ENCODE data around the gene MAD2L2. TPM values are rescaled to one million over a fixed set of nuclear protein-coding genes. Genes with fewer than 3 reads are reported as not detected.
A peak's percentile ranks its signal among the peaks of the same experiment; 100 is the strongest.

The MAD2L2 gene
- total RNA-seq, 1 experiment from 2014 or later = 72.2 TPM

DNA sequence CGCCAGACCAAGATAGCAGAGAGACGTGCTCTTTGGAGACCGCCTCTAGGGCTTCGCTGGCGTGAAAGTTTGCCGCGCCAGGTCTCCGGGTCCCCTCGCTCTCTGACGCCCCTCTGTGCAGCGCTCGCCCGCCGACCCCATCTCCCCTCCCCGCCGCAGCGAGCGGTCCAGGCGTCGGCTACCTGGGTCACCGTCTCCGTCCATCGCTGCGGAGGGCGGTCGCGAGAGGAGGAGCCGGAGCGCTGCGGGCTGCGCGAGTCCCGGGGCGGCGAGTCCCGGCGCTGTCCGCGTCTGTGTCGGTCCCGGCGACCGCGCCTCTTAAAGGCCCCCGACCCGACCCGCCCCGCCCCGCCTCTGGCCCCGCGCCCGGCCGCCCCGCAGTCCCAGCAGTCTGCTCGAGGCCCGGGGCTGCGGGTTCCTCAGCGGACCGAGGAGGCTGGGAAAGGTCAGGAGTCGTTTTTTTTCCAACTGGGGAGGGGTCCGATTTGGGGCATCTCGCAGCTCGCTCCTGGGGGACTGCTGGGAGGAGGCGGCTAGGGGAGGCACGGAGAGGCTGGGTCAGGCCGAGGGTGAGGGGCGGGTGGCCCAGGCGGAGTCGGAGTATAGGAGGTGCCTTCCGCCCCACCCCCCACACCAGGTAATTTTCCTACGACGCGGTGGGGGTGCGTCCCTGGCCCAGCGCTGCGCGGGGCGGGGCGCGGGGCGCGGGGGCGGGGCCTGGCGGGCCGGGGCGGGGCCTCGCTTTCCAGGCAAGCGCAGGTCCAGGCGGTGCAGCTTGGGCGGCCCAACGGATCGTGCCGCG, 26.6 kb downstream of the MAD2L2 start, which contains the start of the genes FBXO2 and FBXO44:
TSS of gene FBXO2 (minus strand) at position 293 of the 802 bp plus-strand sequence. CDS start at position 204, 89 bp downstream.
TSS of gene FBXO44 (plus strand) at position 741 of the 802 bp plus-strand sequence. CDS start 959 bp downstream, outside the sequence.
- DNase-seq (ENCODE audit: low read depth) = no peak

GRCh38 chr1:11653861-11654136, 27.1 kb downstream of the MAD2L2 start:
- no peak for DNase-seq (ENCODE audit: low read depth)

DNA sequence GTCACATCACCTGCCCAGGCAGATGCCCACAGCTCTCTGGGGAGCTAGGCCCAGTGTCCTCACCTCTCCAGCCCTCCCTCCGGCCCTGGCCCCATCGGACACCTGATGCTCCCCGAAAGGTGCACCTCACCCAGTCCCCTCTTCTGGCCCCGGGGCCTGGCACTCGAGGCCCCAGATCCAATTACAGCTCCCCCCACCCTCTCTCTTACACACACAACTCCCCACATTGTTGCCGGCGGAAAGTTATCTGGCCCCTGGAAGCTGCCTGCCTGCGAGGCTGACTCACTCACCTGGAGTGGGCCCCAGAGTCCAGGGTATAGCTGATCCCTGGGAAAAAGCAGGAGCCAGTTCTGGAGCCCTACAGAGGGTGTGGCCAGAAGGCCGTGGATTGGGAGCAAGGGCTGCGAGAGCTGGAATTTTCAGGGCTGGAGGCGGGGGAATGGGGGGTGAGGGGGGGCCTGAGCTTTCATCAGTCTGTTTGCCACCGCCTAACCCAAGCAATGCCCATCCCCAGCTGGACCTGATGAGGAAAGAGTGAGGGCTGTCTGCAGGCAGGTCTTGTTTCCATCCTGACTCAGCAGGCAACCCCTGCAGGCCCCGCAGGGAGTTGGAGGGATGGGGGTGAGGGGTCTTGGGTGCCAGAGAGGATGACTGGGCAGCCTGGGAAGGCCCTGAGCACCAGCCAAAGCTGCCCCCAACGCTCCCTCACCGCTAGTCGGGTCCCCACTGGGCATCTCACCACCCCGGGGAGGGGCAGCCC, 27.7 kb downstream of the MAD2L2 start:
- DNase-seq (ENCODE audit: low read depth) = peak; percentile 57

- DNase-seq (ENCODE audit: low read depth) = no peak
These were observed 28.7 kb downstream of the MAD2L2 start for GRCh38 chr1:11652203-11652780.

DNA sequence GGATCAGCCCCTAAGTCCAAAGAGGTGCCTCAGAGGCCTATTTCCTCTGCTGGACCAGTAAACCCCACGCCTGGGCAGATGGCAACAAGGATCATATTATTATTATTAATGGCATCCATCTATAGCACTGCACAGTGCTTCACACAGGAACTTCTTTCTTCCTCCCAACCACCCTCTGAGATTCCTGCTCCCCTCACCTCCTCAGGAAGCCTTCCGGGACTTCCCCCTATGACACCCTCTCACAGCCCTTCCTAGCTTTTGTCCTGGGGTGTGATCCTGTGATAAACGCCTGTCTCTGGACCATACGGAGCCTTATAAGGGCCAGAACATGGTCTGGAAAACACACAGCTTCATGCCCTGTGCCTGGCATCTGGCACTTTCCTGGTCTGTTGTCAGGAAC, 29.9 kb downstream of the MAD2L2 start:
- no peak for DNase-seq (ENCODE audit: low read depth)

DNA sequence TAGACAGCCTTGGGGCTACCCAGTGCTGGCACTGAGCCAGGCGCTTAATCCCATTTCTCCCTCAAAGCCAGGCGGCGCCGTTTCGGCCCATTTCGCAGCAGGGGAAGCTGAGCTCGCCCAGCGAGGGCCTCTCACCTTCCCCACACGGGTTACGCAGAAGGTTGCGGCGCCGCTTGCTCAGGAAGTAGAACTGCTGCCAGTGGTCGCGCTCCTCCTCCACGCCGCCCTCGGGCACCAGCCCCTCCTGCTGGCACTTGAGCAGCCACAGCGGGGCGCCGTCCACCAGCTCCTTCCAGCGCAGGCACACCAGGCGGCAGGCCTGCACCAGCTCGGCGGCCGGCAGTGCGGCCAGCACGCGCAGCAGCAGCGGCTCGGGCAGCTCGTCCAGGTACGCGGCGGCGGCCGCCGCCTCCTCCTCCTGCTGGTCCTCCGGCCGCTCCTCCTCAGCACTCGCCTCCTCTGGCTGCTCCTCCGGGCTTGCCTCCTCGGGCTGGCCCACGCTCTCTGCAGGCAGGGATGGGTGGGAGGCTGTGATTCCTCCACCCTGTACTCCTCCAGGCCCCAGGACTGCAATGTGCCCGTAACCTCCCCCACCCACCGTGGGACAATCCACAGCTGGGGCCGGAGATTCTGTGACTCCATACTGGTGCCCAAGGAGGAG, 30.5 kb downstream of the MAD2L2 start:
- no peak for DNase-seq (ENCODE audit: low read depth)

GRCh38 chr1:11649624-11650330, 31.2 kb downstream of the MAD2L2 start:
- DNase-seq (ENCODE audit: low read depth) = no peak

DNA sequence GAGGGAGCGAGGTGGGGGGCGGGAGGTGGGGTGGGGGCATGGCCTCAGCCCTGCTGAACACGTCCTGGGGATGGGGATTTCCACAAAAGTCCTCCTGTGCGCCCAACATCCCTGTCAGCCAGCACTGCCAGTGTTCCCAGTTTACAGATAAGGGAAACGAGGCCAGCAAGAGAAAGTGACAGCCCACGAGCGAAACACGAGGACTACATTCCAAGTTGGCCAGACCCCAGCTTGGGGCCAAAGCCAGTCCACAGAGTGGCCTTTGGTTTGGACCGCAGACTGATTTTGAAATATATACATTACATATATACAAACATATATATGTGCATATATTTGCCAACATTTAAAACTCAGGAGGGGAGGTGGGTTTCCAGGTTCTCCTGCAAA, 31.7 kb downstream of the MAD2L2 start:
- no peak for DNase-seq (ENCODE audit: low read depth)

GRCh38 chr1:11648732-11649158, 32.2 kb downstream of the MAD2L2 start:
- DNase-seq (ENCODE audit: low read depth) = no peak

GRCh38 chr1:11648039-11648438, 32.9 kb downstream of the MAD2L2 start:
- DNase-seq (ENCODE audit: low read depth) = no peak

- no peak for DNase-seq (ENCODE audit: low read depth)
These were observed 33.6 kb downstream of the MAD2L2 start for GRCh38 chr1:11647333-11647732.

GRCh38 chr1:11646317-11646716, 34.6 kb downstream of the MAD2L2 start:
- no peak for DNase-seq (ENCODE audit: low read depth)

DNA sequence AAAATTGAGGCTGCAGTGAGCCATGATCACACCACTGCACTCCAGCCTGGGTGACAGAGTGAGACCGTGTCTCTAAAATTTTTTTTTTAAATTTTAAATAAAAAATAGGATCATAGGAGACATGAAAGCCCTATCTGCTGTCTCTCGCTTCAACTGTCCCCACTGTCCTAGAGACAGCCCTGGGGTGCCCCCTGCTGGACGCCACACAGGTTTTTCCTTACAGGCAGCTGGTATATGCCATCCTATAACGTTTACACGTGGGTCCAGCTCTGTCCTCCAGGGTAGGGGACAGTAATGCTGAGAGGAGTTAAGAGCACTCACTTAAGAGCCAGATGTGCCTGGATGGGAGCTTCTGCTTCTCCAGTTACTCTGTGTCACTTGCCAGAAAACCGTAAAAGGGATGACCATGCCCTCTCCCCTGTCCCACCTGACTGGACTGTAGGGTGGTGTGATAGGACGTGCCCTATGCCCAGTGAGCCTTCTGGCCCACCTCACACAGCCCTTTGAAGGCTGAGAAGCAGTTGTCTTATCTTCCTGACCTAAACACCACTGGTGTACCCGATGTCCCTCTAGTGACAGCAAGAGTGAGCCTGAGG, 35.2 kb downstream of the MAD2L2 start:
- peak; percentile 50 for DNase-seq (ENCODE audit: low read depth)

- DNase-seq (ENCODE audit: low read depth) = no peak
These were observed 35.7 kb downstream of the MAD2L2 start for GRCh38 chr1:11645270-11645669.

DNA sequence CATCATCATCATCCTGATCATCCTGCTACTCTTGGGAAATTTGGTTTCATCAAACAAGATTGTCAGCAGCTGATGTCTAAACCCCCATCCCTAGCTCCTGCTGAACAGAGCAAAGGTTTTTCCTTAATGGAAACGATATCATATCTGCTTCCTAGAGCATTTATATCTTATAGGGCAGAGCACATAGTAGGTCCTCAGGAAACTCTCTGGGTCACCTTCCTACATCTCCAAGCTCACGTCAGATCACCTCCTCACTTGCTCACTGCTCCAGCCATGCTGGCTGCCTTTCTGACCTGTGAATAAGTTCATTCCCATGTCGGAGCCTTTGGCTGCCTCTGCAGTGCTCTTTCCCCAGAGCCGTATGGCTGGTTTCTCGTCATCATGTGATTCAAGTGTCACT, 37.2 kb downstream of the MAD2L2 start:
- DNase-seq (ENCODE audit: low read depth) = no peak

DNA sequence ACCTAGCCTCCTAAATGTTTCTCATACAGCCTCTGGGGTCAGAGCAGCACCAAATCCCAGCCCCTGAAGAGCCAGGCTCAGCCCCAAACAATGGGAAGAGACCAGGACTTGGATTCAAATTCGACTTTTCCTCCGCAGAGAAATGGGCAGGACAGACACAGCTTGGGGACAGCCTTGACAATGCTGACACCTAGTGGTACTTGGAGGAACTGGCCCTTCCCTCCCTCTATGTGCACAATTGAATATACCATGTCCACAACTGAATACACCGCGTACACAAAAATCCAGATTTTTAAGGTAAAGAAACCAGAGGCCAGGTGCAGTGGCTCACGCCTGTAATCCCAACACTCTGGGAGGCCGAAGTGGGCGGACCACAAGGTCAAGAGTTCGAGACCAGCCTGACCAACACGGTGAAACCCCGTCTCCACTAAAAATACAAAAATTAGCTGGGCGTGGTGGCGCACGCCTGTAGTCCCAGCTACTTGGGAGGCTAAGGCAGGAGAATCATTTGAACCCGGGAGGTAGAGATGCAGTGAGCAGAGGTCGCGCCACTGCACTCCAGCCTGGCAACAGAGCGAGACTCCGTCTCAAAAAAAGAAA, 38.4 kb downstream of the MAD2L2 start:
- peak; percentile 52 for DNase-seq (ENCODE audit: low read depth)

GRCh38 chr1:11641776-11642305, 39.1 kb downstream of the MAD2L2 start:
- DNase-seq (ENCODE audit: low read depth) = no peak

DNA sequence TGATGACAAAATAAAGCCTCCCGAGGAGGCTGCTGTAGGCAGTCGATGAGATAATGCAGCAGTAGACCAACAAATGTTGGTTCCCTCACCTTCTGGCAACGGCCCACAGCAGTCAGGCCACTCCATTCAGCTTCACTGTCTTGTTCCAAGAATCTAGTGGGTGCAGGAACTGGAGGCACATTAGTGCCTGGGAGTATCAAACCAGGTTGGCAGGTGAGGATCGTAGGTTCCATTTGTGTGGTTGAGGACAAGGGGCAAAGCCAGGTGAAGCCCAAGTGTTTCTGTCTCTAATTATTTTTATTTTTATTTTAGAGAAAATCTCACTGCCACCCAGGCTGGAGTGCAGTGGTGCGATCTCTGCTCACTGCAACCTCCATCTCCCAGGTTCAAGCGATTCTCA, 40.0 kb downstream of the MAD2L2 start:
- DNase-seq (ENCODE audit: low read depth) = no peak

DNA sequence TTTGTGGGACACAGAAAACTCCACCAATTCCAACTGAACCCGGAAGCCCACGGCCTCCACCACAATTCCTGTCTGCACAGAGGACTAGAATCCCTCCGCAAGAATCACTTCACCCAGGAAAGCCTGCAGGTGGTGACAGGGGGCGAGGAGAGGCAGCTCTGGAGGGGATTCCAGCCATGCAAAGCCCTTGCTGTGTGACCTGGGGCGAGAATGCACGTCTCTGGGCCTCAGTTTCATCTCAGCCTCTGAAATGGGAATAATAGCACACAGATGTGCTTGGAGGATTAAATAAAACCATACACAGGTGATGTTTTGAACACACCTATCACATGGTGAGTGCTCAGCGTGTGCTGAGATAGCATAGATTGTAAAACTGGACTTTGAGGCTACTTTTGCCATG, 40.8 kb downstream of the MAD2L2 start:
- no peak for DNase-seq (ENCODE audit: low read depth)

- DNase-seq (ENCODE audit: low read depth) = no peak
These were observed 41.6 kb downstream of the MAD2L2 start for GRCh38 chr1:11639372-11639771.
